ENCODE data around the gene CREBRF.
"Not testable (repeated sequence)": the region's sequence is repeated elsewhere in the genome, so short reads cannot be mapped to it uniquely, and the experiment has no call there.

The CREBRF gene

DNA sequence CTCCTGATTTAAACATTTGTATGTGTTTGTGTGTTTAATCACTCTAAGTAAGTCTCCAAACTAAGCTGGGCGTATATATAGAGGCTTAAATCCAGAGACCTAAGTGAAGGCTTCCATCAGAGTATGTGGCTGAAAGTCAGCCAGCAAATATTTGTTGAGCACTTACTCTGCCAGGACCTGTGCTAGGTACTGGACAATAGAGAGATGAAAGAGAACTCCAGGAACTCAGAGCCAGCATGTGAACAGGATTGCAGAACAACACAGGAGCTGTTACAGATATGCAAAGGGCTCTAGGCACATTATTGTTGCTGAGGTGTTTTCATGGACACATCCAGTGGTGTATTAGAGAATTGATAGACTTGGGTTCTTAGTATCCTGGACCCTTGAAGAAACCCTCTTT, 83.5 kb downstream of the CREBRF start:
- intact Hi-C loops (cut with DNase I): loop anchor here (5.0 to 10.0 kb wide), 2 partner anchors 82 to 155 kb away; partner anchors contain the start of genes ATP6V0E1 and CREBRF
- no peak for DNase-seq

DNA sequence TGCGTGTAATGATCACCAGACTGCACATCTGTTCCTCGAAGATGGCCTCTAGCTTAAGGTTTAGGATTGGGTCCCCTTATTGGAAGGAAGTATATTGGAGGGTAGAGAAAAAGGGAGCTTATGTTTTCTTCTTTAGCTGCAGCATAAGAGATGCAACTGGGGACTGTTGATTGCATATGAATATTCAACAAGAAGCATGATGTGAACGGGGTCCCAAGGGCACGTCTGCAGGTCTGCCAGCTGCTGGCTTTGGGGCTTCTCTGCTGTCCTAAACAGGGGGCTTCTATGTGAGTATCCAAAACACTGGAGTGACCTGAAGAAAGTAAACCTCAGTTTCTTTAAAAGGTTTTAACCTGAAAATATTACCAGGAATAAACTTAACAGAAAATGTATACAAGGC, 84.6 kb downstream of the CREBRF start:
- intact Hi-C loops (cut with DNase I): loop anchor here (5.0 to 10.0 kb wide), 2 partner anchors 83 to 156 kb away; partner anchors contain the start of genes ATP6V0E1 and CREBRF
- DNase-seq: no peak

DNA sequence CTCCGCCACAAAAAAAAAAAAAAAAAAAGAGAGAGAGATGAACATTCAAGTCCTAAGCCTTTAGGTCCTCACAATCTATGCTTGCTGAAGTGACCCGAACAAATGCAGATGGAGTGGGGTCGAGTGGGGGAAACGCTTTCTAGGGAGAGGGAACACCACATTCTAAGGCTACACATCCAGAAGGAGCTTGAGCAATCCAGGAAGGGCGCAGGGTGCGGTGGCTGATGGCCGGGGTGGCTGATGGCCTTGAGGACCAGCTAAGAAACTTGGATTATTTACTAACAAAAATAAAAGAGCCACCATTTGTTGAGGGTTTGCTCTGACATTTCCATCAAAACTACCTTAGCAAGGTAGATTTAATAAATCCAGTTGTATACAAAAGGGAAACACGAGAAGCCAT, 87.4 kb downstream of the CREBRF start:
- DNase-seq: no peak

DNA sequence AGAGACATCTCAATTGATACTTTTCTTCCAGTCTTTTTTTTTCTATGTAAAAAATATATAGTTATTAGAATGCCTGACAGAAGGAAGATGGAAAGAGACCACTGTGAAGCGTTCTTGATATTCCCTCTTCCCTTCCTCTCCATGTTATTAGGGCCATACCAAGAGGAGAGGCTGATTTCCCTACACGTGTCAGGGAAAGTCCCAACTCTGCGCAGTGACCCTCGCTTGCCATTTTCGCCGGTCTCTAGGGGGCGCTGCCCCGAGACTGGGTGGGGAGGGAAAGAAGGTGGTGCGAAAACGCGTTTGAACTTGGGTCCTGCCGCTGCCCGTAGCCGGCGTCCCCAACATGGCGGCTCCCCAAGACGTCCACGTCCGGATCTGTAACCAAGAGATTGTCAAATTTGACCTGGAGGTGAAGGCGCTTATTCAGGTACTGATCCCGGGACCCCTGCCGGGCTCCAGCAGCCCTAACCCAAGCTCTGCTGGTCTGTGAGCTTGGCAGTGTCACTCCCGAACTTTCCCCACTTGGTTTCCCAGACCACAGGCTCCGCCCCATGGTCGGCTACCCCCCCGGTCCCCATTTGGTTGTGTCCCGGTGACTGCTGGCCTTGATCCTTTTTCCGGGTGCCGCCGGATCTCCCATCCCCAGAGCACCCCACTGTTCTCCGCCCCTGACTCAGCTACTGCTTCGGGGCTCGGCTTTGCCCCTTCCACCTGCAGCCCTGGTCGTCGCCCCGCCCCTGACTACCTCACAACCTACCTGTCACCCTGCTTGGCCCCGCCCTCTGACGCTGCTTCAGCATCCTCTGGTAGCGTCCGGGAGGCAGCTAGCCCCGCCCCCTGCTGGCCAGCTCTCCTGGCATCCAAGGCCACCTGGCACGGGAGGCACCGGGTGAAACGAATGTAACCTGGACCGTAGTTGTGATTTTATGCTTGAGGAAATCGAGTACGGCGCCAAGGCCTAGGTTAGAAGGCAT, 88.3 kb downstream of the CREBRF start, which contains the start of gene BNIP1:
Gene BNIP1, plus strand, starts transcription at position 332 of the 977 bp plus-strand sequence. Its CDS starts 15 bp downstream, at position 347.
- intact Hi-C loops (cut with DNase I): loop anchor here (5.0 to 10.0 kb wide), 2 partner anchors 87 to 160 kb away; partner anchors contain the start of genes ATP6V0E1 and CREBRF

More for the DNA sequence above, 87.4 kb downstream of the CREBRF start:
- intact Hi-C loops (cut with DNase I): loop anchor here (5.0 to 10.0 kb wide), 2 partner anchors 86 to 159 kb away; partner anchors contain the start of genes ATP6V0E1 and CREBRF

DNA sequence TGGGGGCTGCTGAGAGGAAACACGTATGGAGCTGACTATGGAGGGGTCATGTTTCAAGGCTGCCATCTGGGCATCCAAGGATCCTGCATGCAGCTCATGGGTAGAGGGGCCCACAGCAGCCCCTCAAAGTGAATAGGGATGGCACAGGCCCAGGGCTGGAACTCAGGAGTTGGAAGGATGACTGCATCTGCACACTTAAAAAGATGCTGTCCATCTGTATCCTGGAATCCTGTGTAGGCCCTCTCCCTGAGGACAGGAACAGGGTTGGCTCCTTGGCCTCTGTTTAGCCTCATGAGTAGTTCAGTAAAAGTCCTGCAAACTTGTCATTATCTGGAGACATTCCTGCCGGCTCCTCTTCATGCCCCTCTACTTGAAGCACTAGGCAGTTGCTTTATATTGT, 92.2 kb downstream of the CREBRF start:
- intact Hi-C loops (cut with DNase I): loop anchor here (10.0 kb wide), 1 partner anchor 164 kb away; the partner anchor contains the start of gene ATP6V0E1
- no peak for DNase-seq

More for the DNA sequence above, 88.3 kb downstream of the CREBRF start, which contains the start of gene BNIP1:
- peak; percentile 84 to 97 (median 93) for DNase-seq

DNA sequence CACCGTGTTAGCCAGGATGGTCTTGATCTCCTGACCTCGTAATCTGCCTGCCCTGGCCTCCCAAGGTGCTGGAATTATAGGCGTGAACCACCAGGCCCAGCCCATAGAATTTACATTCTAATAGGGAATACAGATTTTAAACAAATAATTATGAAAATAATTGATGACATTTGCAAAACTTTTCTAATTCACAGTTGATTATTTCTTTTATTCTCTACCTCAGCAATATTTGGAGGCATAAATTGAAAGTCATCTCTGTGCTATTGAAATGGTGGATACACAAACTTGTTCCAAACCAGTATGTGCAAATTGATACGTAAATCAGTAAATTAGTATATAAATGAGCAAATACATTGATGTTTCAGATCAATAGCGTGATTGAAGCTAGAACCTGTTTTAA, 96.4 kb downstream of the CREBRF start:
- intact Hi-C loops (cut with DNase I): no loop called here

DNA sequence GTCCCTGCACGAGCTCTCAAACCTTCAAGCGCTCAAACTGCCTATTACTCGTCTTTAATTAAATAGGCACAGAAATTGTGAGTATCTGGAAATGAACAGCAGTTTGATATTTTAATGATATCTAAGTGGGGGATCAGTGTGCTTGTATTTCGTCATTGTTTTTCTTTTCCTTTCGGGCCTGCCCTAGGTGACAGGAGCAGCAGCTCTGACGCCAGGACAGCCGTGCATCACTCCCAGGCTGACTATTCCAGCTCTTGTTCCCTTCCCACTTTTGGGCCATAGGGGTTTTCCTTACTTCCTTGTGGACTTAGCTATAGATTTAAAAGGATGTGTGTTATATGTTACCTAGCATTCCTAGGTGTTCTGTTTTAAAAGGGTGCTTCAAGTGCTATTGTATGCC, 97.7 kb downstream of the CREBRF start:
- intact Hi-C loops (cut with DNase I): no loop called here
- no peak for DNase-seq

More for the DNA sequence above, 96.4 kb downstream of the CREBRF start:
- no peak for DNase-seq

DNA sequence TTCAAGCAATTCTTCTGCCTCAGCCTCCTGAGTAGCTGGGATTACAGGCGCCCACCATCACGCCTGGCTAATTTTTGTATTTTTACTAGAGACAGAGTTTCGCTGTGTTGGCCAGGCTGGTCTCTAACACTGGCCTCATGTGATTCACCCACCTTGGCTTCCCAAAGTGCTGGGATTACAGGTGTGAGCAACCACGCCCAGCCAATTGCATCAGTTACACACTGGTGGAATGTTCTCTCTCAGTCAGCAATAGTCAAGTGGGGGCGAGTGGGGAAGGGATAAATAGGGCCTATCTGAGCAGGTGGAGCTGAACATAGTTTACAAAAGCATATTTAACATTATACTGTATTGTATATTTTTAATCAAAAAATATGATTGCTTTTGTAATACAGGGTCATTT, 98.5 kb downstream of the CREBRF start:
- DNase-seq; intact Hi-C loops (cut with DNase I): not testable (repeated sequence)

DNA sequence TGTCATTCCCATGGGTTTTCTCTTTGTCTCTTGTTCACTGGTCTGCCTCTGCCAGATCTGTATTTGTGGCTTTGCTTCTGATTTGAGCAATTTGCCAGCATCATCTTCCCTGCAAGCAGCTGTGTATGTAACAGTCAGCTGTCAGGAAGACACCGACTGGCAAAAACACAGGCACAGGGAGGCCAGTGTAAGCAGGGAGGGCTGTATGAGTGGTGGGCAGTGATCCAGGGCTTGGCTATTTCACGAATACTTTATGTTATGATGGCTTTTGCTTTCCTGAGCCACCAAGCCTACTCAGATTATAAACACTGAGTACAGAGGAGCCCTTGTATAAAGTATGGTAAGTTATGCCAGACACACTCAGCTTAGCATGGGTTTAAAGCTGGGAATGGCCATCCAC, 99.8 kb downstream of the CREBRF start:
- intact Hi-C loops (cut with DNase I): no loop called here
- peak in 35 of 42 donors; percentile 12 to 83 (median 59) for DNase-seq

DNA sequence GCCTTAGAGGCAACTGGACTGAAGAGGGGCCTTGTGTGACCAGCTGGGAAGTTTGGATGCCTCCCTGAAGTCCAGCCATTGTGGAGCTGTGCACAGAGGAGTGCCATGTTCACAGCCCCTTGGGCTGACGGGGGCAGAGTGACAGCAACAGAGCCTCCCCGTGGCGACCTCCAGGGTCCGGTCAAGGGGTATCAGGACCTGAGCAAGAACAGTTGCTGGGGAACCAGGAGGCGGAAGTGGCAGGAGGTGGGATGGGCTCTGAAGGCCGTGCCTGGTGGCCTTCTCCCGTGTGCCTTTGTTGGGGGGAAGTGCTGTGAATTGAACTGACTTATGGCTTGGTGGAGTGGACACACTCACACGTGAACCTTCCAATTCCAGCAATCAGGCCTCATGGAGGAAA, 102.2 kb downstream of the CREBRF start:
- no peak for DNase-seq
- intact Hi-C loops (cut with DNase I): no loop called here

DNA sequence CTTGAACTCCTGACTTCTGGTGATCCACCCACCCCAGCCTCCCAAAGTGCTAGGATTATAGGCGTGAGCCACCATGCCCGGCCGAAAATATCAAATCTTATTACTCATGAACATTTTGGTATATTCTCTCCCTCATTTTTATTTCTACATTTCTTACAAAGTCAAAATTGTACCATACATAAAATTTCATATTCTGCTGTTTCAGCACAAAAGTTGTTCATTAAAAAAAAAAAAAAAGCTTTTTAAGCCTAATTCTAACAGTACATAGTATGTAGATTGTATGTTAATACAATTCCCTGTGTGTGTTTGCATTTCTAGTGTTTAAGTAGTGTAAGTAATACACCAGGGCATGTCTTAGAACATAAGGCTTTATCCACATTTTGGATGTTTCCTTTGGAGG, 103.1 kb downstream of the CREBRF start:
- no peak for DNase-seq
- intact Hi-C loops (cut with DNase I): no loop called here

DNA sequence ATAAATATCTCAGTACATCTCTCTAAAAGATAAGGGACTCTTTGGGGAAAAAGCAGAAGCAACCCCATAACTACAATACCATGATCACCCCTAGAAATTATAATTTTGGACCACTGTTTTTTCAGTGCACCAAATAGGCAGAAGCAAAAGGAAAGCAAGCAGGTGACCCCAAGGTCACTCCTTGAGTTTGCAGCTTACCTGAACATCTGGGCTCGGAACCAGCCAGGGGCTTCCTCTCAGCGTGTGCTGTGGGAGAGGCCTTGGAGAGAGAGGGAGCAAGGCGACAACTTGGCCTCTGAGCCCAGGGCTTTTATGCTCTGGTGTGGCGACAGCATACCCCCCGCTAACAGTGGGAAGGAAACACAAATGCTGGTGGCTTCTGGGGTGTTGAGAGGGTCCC, 105.0 kb downstream of the CREBRF start:
- intact Hi-C loops (cut with DNase I): no loop called here
- DNase-seq: no peak

DNA sequence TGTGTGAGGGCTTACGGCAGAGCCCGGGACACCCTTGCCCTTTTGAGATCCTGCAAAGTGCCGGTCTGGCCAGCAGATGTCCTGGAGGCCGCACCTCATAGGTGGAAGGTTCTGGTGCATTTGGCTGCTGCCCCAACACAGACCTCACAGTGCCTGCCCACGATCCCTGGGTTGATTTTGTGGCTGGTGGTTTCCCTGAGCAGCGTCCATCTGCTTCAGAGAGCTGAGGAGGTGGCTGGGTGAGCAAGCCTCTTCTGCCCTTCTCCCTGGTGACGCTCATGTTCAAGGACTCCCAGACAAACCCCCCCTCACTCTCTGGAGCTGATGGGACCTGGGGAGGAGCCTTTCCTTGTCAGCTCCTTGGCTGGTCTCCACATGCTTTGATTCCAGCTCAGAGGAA, 107.1 kb downstream of the CREBRF start:
- DNase-seq: no peak
- intact Hi-C loops (cut with DNase I): no loop called here

DNA sequence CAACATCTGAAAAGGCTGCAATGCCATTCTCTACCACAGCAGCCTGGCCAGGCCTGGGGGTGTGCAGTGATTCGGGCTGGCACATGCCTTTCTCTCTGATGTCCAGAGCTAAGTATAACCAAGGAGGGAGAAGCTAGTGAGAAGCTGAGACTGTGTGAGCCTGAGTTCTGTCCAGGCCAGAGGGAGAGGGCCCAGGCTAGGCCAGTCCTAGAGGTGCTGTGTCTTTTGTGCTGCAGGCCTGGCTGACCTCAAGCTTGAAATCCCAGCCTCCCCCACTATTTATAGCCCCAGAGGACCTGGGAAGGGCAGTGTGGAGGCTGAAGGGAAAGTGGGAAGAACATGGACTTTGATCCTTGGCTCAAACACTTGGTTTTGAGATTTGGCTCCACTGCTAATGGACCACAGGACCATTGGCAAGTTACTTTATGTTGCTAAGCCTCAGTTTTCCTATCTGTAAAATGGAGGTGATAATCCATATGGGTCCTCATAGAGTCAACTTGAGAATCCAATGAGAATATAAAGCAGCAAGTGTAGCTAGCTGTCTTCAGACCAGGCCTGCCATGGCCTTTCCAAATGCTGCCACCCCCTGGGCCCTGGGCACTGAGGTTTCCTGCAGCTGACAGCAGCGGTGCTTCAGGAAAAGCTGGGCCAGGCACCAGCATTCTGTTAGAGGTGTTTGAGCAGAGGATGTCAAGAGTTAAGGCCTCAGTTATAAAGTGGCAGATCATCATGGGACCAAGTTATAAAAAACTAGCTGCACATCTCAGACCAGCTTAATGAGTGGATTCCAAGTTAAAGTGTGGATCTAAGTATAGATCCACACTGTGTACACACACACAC, 109.2 kb downstream of the CREBRF start:
- intact Hi-C loops (cut with DNase I): no loop called here
- DNase-seq: no peak

DNA sequence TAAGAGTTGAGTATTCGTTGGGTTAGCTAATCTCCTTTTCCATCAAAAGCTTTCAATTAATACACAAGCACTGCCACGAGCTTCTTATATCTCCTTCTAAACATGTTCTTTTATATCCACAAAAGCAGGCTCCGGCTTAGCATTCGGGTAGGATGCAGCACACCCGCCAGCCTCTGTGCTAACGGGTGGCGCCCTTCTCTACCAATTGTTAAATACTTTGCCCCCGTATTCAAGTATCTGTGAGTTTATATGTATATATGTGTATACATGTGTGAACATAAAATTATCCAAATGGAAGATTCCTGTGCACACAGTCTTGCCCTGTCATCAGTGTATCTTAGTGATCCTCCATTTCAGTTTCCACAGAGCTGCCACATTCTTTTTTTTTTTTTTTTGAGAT, 116.0 kb downstream of the CREBRF start:
- intact Hi-C loops (cut with DNase I): no loop called here

DNA sequence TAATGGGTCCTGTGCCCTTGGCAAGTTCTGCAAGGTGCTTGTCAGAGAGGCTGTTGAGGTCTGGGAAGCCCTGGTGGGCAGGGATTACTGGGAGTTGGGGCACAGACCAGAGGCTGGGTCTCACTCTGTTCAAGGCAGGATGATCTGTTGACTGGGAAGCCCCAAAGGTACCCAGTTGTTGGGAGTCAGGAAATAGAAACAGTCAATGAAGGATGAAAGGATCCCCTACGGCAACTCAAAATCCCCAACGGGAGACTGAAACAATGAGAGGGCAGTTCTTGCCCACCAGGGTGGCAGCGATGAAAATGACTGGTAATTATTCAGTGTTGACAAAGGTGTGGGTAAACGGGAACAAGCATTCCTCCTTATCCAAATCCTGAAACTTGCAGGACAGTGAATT, 119.4 kb downstream of the CREBRF start:
- DNase-seq: no peak
- intact Hi-C loops (cut with DNase I): no loop called here

More for the DNA sequence above, 116.0 kb downstream of the CREBRF start:
- no peak for DNase-seq

DNA sequence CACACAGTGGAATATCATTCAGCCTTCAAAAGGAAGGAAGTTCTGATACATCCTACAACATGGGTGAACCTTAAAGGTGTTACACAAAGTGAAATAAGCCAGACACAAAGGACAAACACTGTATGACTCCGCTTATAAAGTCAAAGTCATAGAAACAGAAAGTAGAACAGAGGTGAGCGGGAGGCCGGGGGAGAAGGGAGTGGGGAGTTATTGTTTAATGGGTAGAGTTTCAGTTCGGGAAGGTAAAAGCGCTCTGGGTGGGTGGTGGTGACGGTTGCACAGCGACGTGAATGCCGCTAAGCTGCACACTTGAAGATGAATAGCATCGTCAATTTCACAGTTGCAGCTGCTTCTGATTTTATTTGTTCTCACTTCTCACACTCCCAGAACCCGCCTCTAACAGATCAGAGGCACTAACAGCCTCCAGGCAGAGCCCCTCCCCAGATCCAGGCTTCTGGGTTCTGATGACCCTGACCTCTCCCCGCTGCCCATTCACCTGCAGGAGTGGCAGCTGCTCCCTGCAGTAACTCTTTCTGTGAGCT, 122.3 kb downstream of the CREBRF start:
- peak in 4 of 42 donors; percentile 24 to 34 (median 27) for DNase-seq
- intact Hi-C loops (cut with DNase I): no loop called here

DNA sequence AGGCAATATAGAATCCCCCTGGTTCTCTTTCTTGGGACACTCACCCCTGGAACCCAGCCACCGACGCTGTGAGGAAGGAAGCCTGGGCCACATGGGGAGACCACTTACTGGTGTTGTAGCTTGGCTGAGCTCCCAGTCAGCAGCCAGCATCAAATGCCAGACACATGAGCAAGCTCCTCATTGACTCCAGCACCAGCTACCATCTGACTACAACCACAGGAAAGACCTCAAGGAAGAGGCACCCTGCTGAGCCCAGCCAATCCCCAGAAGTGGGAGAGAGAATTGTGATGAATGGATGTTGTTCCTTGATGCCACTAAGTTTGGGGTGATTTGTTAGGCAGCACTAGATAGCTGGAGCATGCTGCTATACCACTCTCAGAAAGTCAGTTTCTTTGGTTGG, 124.2 kb downstream of the CREBRF start:
- no peak for DNase-seq
- intact Hi-C loops (cut with DNase I): no loop called here

Data from head of caudate nucleus (tissue), 42 donors.